ENCODE measurements around the gene SH2D1A.
A peak's percentile ranks its signal among the peaks of the same experiment; 100 is the strongest.

- TF ChIP-seq SREBF2 (IDR thresholded peaks at IDR 0.05; ENCODE audit: low read length) (no peak), REST (IDR thresholded peaks at IDR 0.05; ENCODE audit: low read depth, low read length) (no peak), EZH2 (IDR thresholded peaks at IDR 0.05; ENCODE audit: borderline replicate concordance, control insufficient read depth, low read depth, low read length) (no peak), GABPA (IDR thresholded peaks at IDR 0.05; ENCODE audit: low read depth) (no peak), CTCF (IDR thresholded peaks at IDR 0.05 in 2 of 3, conservative IDR thresholded peaks at IDR 0.05 in 1 of 3; ENCODE audit: control insufficient read depth in 2 of 3, extremely low read depth in 1 of 3, insufficient read depth in 1 of 3, low read depth in 3 of 3, low read length in 3 of 3) (peak; percentile 46 to 79 (median 46); a peak in 5 of 6 replicates), EP300 (IDR thresholded peaks at IDR 0.05; ENCODE audit: borderline replicate concordance in 1 of 2, control insufficient read depth in 1 of 2, low read depth in 2 of 2, low read length in 2 of 2) (no peak), SIN3A (IDR thresholded peaks at IDR 0.05; ENCODE audit: low read depth, low read length) (no peak), BCL3 (IDR thresholded peaks at IDR 0.05; ENCODE audit: borderline replicate concordance, insufficient read depth, low read depth, low read length, poor library complexity, severe bottlenecking) (no peak), FOS (IDR thresholded peaks at IDR 0.05; ENCODE audit: borderline replicate concordance, extremely low read depth, insufficient read length) (no peak)
Observed at GRCh38 chrX:124406294-124407014, 60.1 kb downstream of the SH2D1A start.
